ENCODE measurements around the gene TMEM239. TPM values are rescaled to one million over a fixed set of nuclear protein-coding genes. Genes with fewer than 3 reads are reported as not detected.
A peak's percentile ranks its signal among the peaks of the same experiment; 100 is the strongest.

TMEM239 gene
- total RNA-seq, 1 donor from 2014 or later = not detected

GRCh38 chr20:2837221-2837960 is 21.2 kb downstream of the TMEM239 start:
- DNase-seq (ENCODE audit: low spot score) = no peak
- H3K27me3 Mint-ChIP-seq (ENCODE audit: low read depth) = no peaks in the 10 kb centered on the region
- peaks cover 15% of the 10 kb centered on the region for H3K36me3 Mint-ChIP-seq (ENCODE audit: low read depth)
- no peak overlapping the region for H3K4me3 Mint-ChIP-seq (ENCODE audit: low read depth)
- peaks cover 10% of the 10 kb centered on the region for H3K4me1 Mint-ChIP-seq (ENCODE audit: low read depth)
- H3K27ac Mint-ChIP-seq = no peak overlapping the region
- intact Hi-C loops (cut with micrococcal nuclease) = no loop called here
- peaks cover 3% of the 10 kb centered on the region for H3K9me3 Mint-ChIP-seq

- Mint-ChIP-seq H3K36me3 (ENCODE audit: low read depth) (peaks cover 15% of the 10 kb centered on the region), H3K27ac (no peak overlapping the region), H3K4me1 (ENCODE audit: low read depth) (peaks cover 10% of the 10 kb centered on the region), H3K9me3 (peaks cover 3% of the 10 kb centered on the region), H3K4me3 (ENCODE audit: low read depth) (peak overlapping the region; percentile 55), H3K27me3 (ENCODE audit: low read depth) (no peaks in the 10 kb centered on the region)
- intact Hi-C loops (cut with micrococcal nuclease) = no loop called here
- DNase-seq (ENCODE audit: low spot score) = no peak
Observed at GRCh38 chr20:2838170-2838797, 22.1 kb downstream of the TMEM239 start.

- no peak for DNase-seq (ENCODE audit: low spot score)
- H3K27me3 Mint-ChIP-seq (ENCODE audit: low read depth) = no peaks in the 10 kb centered on the region
- H3K4me3 Mint-ChIP-seq (ENCODE audit: low read depth) = peak overlapping the region; percentile 84
- H3K4me1 Mint-ChIP-seq (ENCODE audit: low read depth) = peaks cover 13% of the 10 kb centered on the region
- intact Hi-C loops (cut with micrococcal nuclease) = no loop called here
- peak overlapping the region; percentile 89 for H3K27ac Mint-ChIP-seq
- H3K9me3 Mint-ChIP-seq = peaks cover 3% of the 10 kb centered on the region
- H3K36me3 Mint-ChIP-seq (ENCODE audit: low read depth) = peaks cover 18% of the 10 kb centered on the region
Observed at GRCh38 chr20:2838847-2839671, 22.9 kb downstream of the TMEM239 start.

GRCh38 chr20:2839732-2840137 is 23.6 kb downstream of the TMEM239 start:
- peaks cover 3% of the 10 kb centered on the region for H3K9me3 Mint-ChIP-seq
- intact Hi-C loops (cut with micrococcal nuclease) = loop anchor here (1.0 kb wide), 1 partner anchor 34 kb away; the partner anchor contains the start of gene PTPRA
- H3K27me3 Mint-ChIP-seq (ENCODE audit: low read depth) = no peaks in the 10 kb centered on the region
- H3K4me1 Mint-ChIP-seq (ENCODE audit: low read depth) = peaks cover 15% of the 10 kb centered on the region
- H3K27ac Mint-ChIP-seq = peak overlapping the region; percentile 89
- no peak for DNase-seq (ENCODE audit: low spot score)
- peaks cover 20% of the 10 kb centered on the region for H3K36me3 Mint-ChIP-seq (ENCODE audit: low read depth)
- peak overlapping the region; percentile 84 for H3K4me3 Mint-ChIP-seq (ENCODE audit: low read depth)

- H3K27me3 Mint-ChIP-seq (ENCODE audit: low read depth) = no peaks in the 10 kb centered on the region
- intact Hi-C loops (cut with micrococcal nuclease) = loop anchor here (1.0 kb wide), 1 partner anchor 33 kb away; the partner anchor contains the start of gene PTPRA
Observed at GRCh38 chr20:2840138-2840966, 24.2 kb downstream of the TMEM239 start, which contains the start of the genes PCED1A and VPS16. TSS of gene PCED1A (minus strand) at chr20:2840655. CDS start at chr20:2839912, 743 bp downstream. TSS of gene VPS16 (plus strand) at chr20:2840745. CDS start at chr20:2840775, 30 bp downstream.

GRCh38 chr20:2840967-2841531 is 24.9 kb downstream of the TMEM239 start:
- Mint-ChIP-seq H3K4me1 (ENCODE audit: low read depth) (peaks cover 23% of the 10 kb centered on the region), H3K4me3 (ENCODE audit: low read depth) (peak overlapping the region; percentile 87), H3K27ac (peak overlapping the region; percentile 62), H3K9me3 (peaks cover 3% of the 10 kb centered on the region), H3K27me3 (ENCODE audit: low read depth) (no peaks in the 10 kb centered on the region), H3K36me3 (ENCODE audit: low read depth) (peaks cover 22% of the 10 kb centered on the region)
- DNase-seq (ENCODE audit: low spot score) = no peak
- intact Hi-C loops (cut with micrococcal nuclease) = loop anchor here (1.0 kb wide), 1 partner anchor 32 kb away; the partner anchor contains the start of gene PTPRA

More at GRCh38 chr20:2840138-2840966, 24.2 kb downstream of the TMEM239 start, which contains the start of the genes PCED1A and VPS16:
- peak within 1 kb of the TSS; percentile 87 for H3K4me3 Mint-ChIP-seq (ENCODE audit: low read depth)
- peak within 1 kb of the TSS; percentile 89 for H3K27ac Mint-ChIP-seq
- H3K36me3 Mint-ChIP-seq (ENCODE audit: low read depth) = peaks cover 22% of the 10 kb centered on the region
- DNase-seq (ENCODE audit: low spot score) = peak; percentile 85
- peaks cover 19% of the 10 kb centered on the region for H3K4me1 Mint-ChIP-seq (ENCODE audit: low read depth)
- H3K9me3 Mint-ChIP-seq = peaks cover 3% of the 10 kb centered on the region

- no peak for DNase-seq (ENCODE audit: low spot score)
Observed at GRCh38 chr20:2845607-2846006, 29.4 kb downstream of the TMEM239 start.

GRCh38 chr20:2846698-2847097 is 30.5 kb downstream of the TMEM239 start:
- Mint-ChIP-seq H3K27me3 (ENCODE audit: low read depth) (no peaks in the 10 kb centered on the region), H3K9me3 (no peaks in the 10 kb centered on the region), H3K27ac (no peak overlapping the region), H3K36me3 (ENCODE audit: low read depth) (peaks cover 7% of the 10 kb centered on the region), H3K4me1 (ENCODE audit: low read depth) (peaks cover 16% of the 10 kb centered on the region), H3K4me3 (ENCODE audit: low read depth) (no peak overlapping the region)
- intact Hi-C loops (cut with micrococcal nuclease) = no loop called here
- no peak for DNase-seq (ENCODE audit: low spot score)

More at GRCh38 chr20:2845607-2846006, 29.4 kb downstream of the TMEM239 start:
- Mint-ChIP-seq H3K36me3 (ENCODE audit: low read depth) (peaks cover 7% of the 10 kb centered on the region), H3K27ac (no peak overlapping the region), H3K9me3 (no peaks in the 10 kb centered on the region), H3K27me3 (ENCODE audit: low read depth) (no peaks in the 10 kb centered on the region), H3K4me1 (ENCODE audit: low read depth) (peaks cover 19% of the 10 kb centered on the region), H3K4me3 (ENCODE audit: low read depth) (no peak overlapping the region)
- intact Hi-C loops (cut with micrococcal nuclease) = no loop called here

GRCh38 chr20:2847802-2848201 is 31.6 kb downstream of the TMEM239 start:
- no peak overlapping the region for H3K27ac Mint-ChIP-seq
- H3K4me3 Mint-ChIP-seq (ENCODE audit: low read depth) = no peak overlapping the region
- DNase-seq (ENCODE audit: low spot score) = no peak

GRCh38 chr20:2849529-2849928 is 33.4 kb downstream of the TMEM239 start:
- no peak for DNase-seq (ENCODE audit: low spot score)
- Mint-ChIP-seq H3K9me3 (no peaks in the 10 kb centered on the region), H3K27ac (no peak overlapping the region), H3K4me1 (ENCODE audit: low read depth) (peaks cover 28% of the 10 kb centered on the region), H3K4me3 (ENCODE audit: low read depth) (no peak overlapping the region), H3K36me3 (ENCODE audit: low read depth) (peaks cover 6% of the 10 kb centered on the region), H3K27me3 (ENCODE audit: low read depth) (no peaks in the 10 kb centered on the region)
- intact Hi-C loops (cut with micrococcal nuclease) = no loop called here

More at GRCh38 chr20:2847802-2848201, 31.6 kb downstream of the TMEM239 start:
- no peaks in the 10 kb centered on the region for H3K27me3 Mint-ChIP-seq (ENCODE audit: low read depth)
- no peaks in the 10 kb centered on the region for H3K9me3 Mint-ChIP-seq
- H3K36me3 Mint-ChIP-seq (ENCODE audit: low read depth) = peaks cover 7% of the 10 kb centered on the region
- peaks cover 27% of the 10 kb centered on the region for H3K4me1 Mint-ChIP-seq (ENCODE audit: low read depth)
- intact Hi-C loops (cut with micrococcal nuclease) = no loop called here

- Mint-ChIP-seq H3K27me3 (ENCODE audit: low read depth) (no peaks in the 10 kb centered on the region), H3K36me3 (ENCODE audit: low read depth) (peaks cover 3% of the 10 kb centered on the region), H3K9me3 (no peaks in the 10 kb centered on the region), H3K4me1 (ENCODE audit: low read depth) (peaks cover 19% of the 10 kb centered on the region), H3K27ac (no peak overlapping the region), H3K4me3 (ENCODE audit: low read depth) (no peak overlapping the region)
- no peak for DNase-seq (ENCODE audit: low spot score)
- intact Hi-C loops (cut with micrococcal nuclease) = loop anchor here (10.0 kb wide), 2 partner anchors 96 to 166 kb away; no protein-coding TSS in a partner anchor
Observed at GRCh38 chr20:2851086-2851485, 34.9 kb downstream of the TMEM239 start.

Data from activated T-helper 2 cell treated with anti-CD3 and anti-CD28 coated beads, Interferon-gamma antibody, Interleukin-2, Interleukin-4, amounts not matched to agents 10 μg/mL and 5 μg/mL and 100 μg/mL, durations not matched to agents 14 hours and 24 hours and 36 hours (primary cell).